Activated T-helper 2 cell treated with anti-CD3 and anti-CD28 coated beads, Interferon-gamma antibody, Interleukin-2, Interleukin-4, amounts not matched to agents 10 μg/mL and 5 μg/mL and 100 μg/mL, durations not matched to agents 14 hours and 24 hours and 36 hours (primary cell): ENCODE data around the gene MYRF. TPM values are rescaled to one million over a fixed set of nuclear protein-coding genes. Genes with fewer than 3 reads are reported as not detected.

Experiments
- DNase-seq: peaks from one replicate; pipeline ENCODE4 v3.0.0; 2021; ENCODE audit warnings: low spot score
- H3K27ac Mint-ChIP-seq: one replicate; pipeline ENCODE4 v1.8.0; 2021; ENCODE audit warnings: mixed read lengths
- H3K27me3 Mint-ChIP-seq: one replicate; pipeline ENCODE4 v1.8.0; 2021; ENCODE audit warnings: low read depth, mixed read lengths
- H3K36me3 Mint-ChIP-seq: one replicate; pipeline ENCODE4 v1.8.0; 2021; ENCODE audit warnings: low read depth, mixed read lengths
- H3K4me1 Mint-ChIP-seq: one replicate; pipeline ENCODE4 v1.8.0; 2021; ENCODE audit warnings: low read depth, mixed read lengths
- H3K4me3 Mint-ChIP-seq: one replicate; pipeline ENCODE4 v1.8.0; 2021; ENCODE audit warnings: low read depth, mild to moderate bottlenecking, moderate library complexity, mixed read lengths
- H3K9me3 Mint-ChIP-seq: one replicate; pipeline ENCODE4 v1.8.0; 2021; ENCODE audit warnings: mixed read lengths
- intact Hi-C: fragments of 100-400 bp; cut with micrococcal nuclease; formaldehyde crosslinking; loops from one replicate; pipeline ENCODE4 v1.15.1; 2023
- total RNA-seq: library from RNA; stranded (reverse); gene quantifications from 2 replicates; pipeline ENCODE4 v1.2.3, GENCODE V29; 2022

MYRF gene
- total RNA-seq, 1 donor from 2014 or later, result 1.8 TPM

DNA sequence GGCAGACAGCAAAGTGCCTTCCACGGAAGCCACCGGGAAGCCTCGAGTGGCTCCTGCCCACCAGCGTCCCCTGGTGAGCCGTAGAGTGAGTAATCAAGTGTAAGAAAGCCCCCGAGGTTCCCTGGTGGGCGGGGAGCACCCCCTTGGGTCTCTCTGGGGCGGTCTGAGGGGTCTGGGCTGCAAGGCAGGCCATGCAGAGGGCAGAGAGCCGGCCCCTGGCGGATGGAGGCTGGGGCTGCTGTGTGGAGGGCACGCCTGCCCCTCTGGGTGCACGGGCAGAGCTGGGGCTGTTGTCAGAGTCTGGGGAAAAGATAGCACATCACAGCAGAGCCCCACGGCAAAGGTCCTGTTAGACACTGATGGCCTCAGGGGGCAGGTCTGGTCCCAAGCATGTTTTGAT is 25.7 kb upstream of the MYRF start:
- Mint-ChIP-seq H3K27me3 (no peaks in the 10 kb centered on the region), H3K36me3 (no peaks in the 10 kb centered on the region), H3K4me3 (no peak overlapping the region), H3K4me1 (no peaks in the 10 kb centered on the region), H3K27ac (no peak overlapping the region), H3K9me3 (no peaks in the 10 kb centered on the region)
- no peak for DNase-seq
- intact Hi-C loops, result no loop called here

GRCh38 chr11:61727401-61727811 is 25.0 kb upstream of the MYRF start:
- intact Hi-C loops, result no loop called here
- no peak overlapping the region for H3K4me3 Mint-ChIP-seq
- H3K9me3 Mint-ChIP-seq, result no peaks in the 10 kb centered on the region
- H3K4me1 Mint-ChIP-seq, result no peaks in the 10 kb centered on the region
- DNase-seq, result no peak
- no peak overlapping the region for H3K27ac Mint-ChIP-seq
- H3K36me3 Mint-ChIP-seq, result no peaks in the 10 kb centered on the region
- no peaks in the 10 kb centered on the region for H3K27me3 Mint-ChIP-seq

GRCh38 chr11:61728066-61728939 is 24.1 kb upstream of the MYRF start:
- intact Hi-C loops, result no loop called here
- Mint-ChIP-seq H3K27ac (no peak overlapping the region), H3K27me3 (no peaks in the 10 kb centered on the region), H3K4me1 (peaks cover 1% of the 10 kb centered on the region), H3K4me3 (no peak overlapping the region), H3K36me3 (no peaks in the 10 kb centered on the region), H3K9me3 (no peaks in the 10 kb centered on the region)
- DNase-seq, result no peak

DNA sequence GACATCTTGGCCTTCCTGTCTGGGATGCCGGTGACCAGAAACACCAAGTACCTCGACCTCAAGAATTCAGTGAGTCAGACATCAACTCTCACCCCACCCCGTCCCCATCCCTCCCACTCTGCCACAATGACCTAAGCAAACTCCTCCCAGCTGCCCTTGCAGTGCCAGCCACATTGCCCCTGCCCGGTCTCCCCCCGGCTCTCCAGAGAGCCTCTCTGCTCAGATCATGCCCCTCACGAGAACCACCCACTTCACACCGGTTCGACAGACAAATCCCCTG is 23.6 kb upstream of the MYRF start:
- Mint-ChIP-seq H3K36me3 (no peaks in the 10 kb centered on the region), H3K9me3 (no peaks in the 10 kb centered on the region), H3K27ac (no peak overlapping the region), H3K4me3 (no peak overlapping the region), H3K4me1 (peaks cover 4% of the 10 kb centered on the region), H3K27me3 (no peaks in the 10 kb centered on the region)
- intact Hi-C loops, result no loop called here
- no peak for DNase-seq

- Mint-ChIP-seq H3K9me3 (no peaks in the 10 kb centered on the region), H3K4me1 (peaks cover 4% of the 10 kb centered on the region), H3K36me3 (no peaks in the 10 kb centered on the region), H3K27ac (no peak overlapping the region), H3K27me3 (no peaks in the 10 kb centered on the region), H3K4me3 (no peak overlapping the region)
- intact Hi-C loops, result no loop called here
- no peak for DNase-seq
These were observed 22.0 kb upstream of the MYRF start for GRCh38 chr11:61730240-61730994.

DNA sequence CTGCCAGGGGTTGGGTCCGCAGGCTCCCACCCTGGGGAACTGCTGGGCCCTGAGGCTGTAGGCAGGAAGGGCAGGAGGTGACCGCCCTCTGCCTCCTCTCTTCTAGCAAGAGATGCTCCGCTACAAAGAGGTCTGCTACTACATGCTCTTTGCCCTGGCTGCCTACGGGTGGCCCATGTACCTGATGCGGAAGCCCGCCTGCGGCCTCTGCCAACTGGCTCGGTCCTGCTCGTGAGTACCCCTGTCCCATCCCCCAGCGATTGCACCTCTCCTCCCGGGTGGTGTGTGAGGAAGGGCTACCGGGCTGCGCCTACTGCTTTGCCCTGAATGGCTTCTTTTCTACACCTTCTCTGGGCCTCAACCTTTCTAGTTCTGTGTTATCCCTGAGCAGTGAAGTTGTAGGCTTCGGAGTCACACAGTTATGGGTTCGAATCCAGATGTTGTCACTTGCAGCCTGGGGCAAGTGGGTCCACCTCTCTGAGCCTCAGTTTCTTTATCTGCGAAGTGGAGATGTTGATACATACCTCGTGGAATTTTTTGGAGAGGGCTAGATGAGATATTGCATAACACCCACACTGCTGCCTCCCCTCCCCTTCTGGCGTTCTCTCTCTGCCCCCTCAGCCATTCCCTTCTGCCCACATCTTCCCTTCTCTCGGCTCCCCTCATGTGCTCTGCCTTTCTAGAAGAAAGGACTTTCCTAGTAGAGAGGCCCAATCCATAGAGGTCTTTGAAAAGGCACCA is 21.1 kb upstream of the MYRF start:
- peaks cover 4% of the 10 kb centered on the region for H3K4me1 Mint-ChIP-seq
- H3K4me3 Mint-ChIP-seq, result no peak overlapping the region

GRCh38 chr11:61731952-61732675 is 20.3 kb upstream of the MYRF start:
- H3K9me3 Mint-ChIP-seq, result no peaks in the 10 kb centered on the region
- H3K27ac Mint-ChIP-seq, result no peak overlapping the region
- no peaks in the 10 kb centered on the region for H3K27me3 Mint-ChIP-seq
- peaks cover 4% of the 10 kb centered on the region for H3K4me1 Mint-ChIP-seq
- no peak for DNase-seq
- H3K36me3 Mint-ChIP-seq, result no peaks in the 10 kb centered on the region
- H3K4me3 Mint-ChIP-seq, result no peak overlapping the region
- intact Hi-C loops, result no loop called here

More for the DNA sequence above, 21.1 kb upstream of the MYRF start:
- Mint-ChIP-seq H3K27ac (no peak overlapping the region), H3K9me3 (no peaks in the 10 kb centered on the region), H3K36me3 (no peaks in the 10 kb centered on the region), H3K27me3 (no peaks in the 10 kb centered on the region)
- intact Hi-C loops, result no loop called here
- DNase-seq, result no peak

DNA sequence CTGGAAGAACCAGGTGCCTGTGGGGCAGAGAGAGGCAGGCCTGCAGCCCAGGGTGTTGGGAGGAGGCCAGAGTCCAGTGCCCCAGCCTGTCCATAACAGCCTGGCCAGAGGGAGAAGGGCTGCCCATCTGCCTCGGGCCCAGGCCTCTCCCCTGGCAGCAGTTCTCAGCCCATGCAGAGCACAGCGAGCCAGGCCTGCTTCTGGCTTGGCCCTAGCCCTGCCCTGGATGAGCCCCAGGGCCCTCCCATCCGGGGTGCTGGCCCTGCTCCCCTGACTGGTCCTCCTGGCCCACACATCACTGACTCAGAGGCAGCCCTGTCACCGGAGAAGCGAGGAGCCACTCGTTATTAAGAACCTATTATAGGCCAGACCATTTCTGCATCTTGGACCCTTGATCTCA is 19.7 kb upstream of the MYRF start:
- no peaks in the 10 kb centered on the region for H3K27me3 Mint-ChIP-seq
- H3K4me1 Mint-ChIP-seq, result peaks cover 4% of the 10 kb centered on the region
- intact Hi-C loops, result loop anchor here (1.0 kb wide), 1 partner anchor 52 kb away; the partner anchor contains the start of gene DAGLA
- H3K4me3 Mint-ChIP-seq, result no peak overlapping the region
- H3K9me3 Mint-ChIP-seq, result no peaks in the 10 kb centered on the region
- no peak overlapping the region for H3K27ac Mint-ChIP-seq
- no peaks in the 10 kb centered on the region for H3K36me3 Mint-ChIP-seq
- DNase-seq, result no peak

- no peaks in the 10 kb centered on the region for H3K27me3 Mint-ChIP-seq
- H3K36me3 Mint-ChIP-seq, result no peaks in the 10 kb centered on the region
- no peak overlapping the region for H3K27ac Mint-ChIP-seq
- peaks cover 4% of the 10 kb centered on the region for H3K4me1 Mint-ChIP-seq
- H3K9me3 Mint-ChIP-seq, result no peaks in the 10 kb centered on the region
- intact Hi-C loops, result loop anchor here (1.0 kb wide), 1 partner anchor 53 kb away; the partner anchor contains the start of gene DAGLA
- DNase-seq, result peak; percentile 75
- no peak overlapping the region for H3K4me3 Mint-ChIP-seq
These were observed 19.1 kb upstream of the MYRF start for GRCh38 chr11:61733120-61733978.

- H3K9me3 Mint-ChIP-seq, result no peaks in the 10 kb centered on the region
- H3K27ac Mint-ChIP-seq, result no peak overlapping the region
- H3K4me1 Mint-ChIP-seq, result peaks cover 4% of the 10 kb centered on the region
- H3K27me3 Mint-ChIP-seq, result no peaks in the 10 kb centered on the region
- intact Hi-C loops, result no loop called here
- no peak for DNase-seq
- no peak overlapping the region for H3K4me3 Mint-ChIP-seq
- no peaks in the 10 kb centered on the region for H3K36me3 Mint-ChIP-seq
These were observed 17.7 kb upstream of the MYRF start for GRCh38 chr11:61734767-61735166.

- DNase-seq, result no peak
- Mint-ChIP-seq H3K4me1 (peaks cover 4% of the 10 kb centered on the region), H3K36me3 (no peaks in the 10 kb centered on the region), H3K27ac (no peak overlapping the region), H3K4me3 (no peak overlapping the region), H3K27me3 (no peaks in the 10 kb centered on the region), H3K9me3 (no peaks in the 10 kb centered on the region)
- intact Hi-C loops, result no loop called here
These were observed 17.0 kb upstream of the MYRF start for GRCh38 chr11:61735391-61735790.

GRCh38 chr11:61736310-61736709 is 16.1 kb upstream of the MYRF start:
- intact Hi-C loops, result no loop called here
- Mint-ChIP-seq H3K4me1 (peaks cover 4% of the 10 kb centered on the region), H3K9me3 (no peaks in the 10 kb centered on the region), H3K27me3 (no peaks in the 10 kb centered on the region), H3K36me3 (no peaks in the 10 kb centered on the region), H3K27ac (no peak overlapping the region), H3K4me3 (no peak overlapping the region)
- no peak for DNase-seq
